GM19043 (cell line): ENCODE measurements around the gene ZFP36L2.

Source experiments
- ATAC-seq: cut with Tn5 transposase; IDR thresholded peaks from one replicate; pipeline ENCODE4 v1.9.1; 2021; ENCODE audit warnings: low read depth; ENCODE audit not compliant: unreplicated experiment

ZFP36L2 gene

GRCh38 chr2:43224131-43224570, 2.3 kb downstream of the ZFP36L2 start:
- no peak for ATAC-seq

GRCh38 chr2:43223521-43224001, 2.8 kb downstream of the ZFP36L2 start:
- no peak for ATAC-seq

GRCh38 chr2:43222475-43223309, 3.7 kb downstream of the ZFP36L2 start:
- ATAC-seq, result no peak

- no peak for ATAC-seq
Measured at GRCh38 chr2:43221763-43222474, 4.5 kb downstream of the ZFP36L2 start.

- ATAC-seq, result no peak
Measured at GRCh38 chr2:43221124-43221762, 5.2 kb downstream of the ZFP36L2 start.

- no peak for ATAC-seq
Measured at GRCh38 chr2:43220760-43221123, 5.7 kb downstream of the ZFP36L2 start.

GRCh38 chr2:43220229-43220751, 6.1 kb downstream of the ZFP36L2 start:
- ATAC-seq, result no peak

- peak; percentile 56 for ATAC-seq
Measured at GRCh38 chr2:43219383-43220228, 6.8 kb downstream of the ZFP36L2 start.

GRCh38 chr2:43218702-43219382, 7.6 kb downstream of the ZFP36L2 start:
- no peak for ATAC-seq

- ATAC-seq, result no peak
Measured at GRCh38 chr2:43218155-43218701, 8.2 kb downstream of the ZFP36L2 start.

- ATAC-seq, result no peak
Measured at GRCh38 chr2:43217228-43218154, 8.9 kb downstream of the ZFP36L2 start.

GRCh38 chr2:43216629-43217028, 9.8 kb downstream of the ZFP36L2 start:
- ATAC-seq, result no peak

- no peak for ATAC-seq
Measured at GRCh38 chr2:43215673-43216255, 10.6 kb downstream of the ZFP36L2 start.

GRCh38 chr2:43214253-43214652, 12.2 kb downstream of the ZFP36L2 start:
- ATAC-seq, result no peak

GRCh38 chr2:43212931-43213330, 13.5 kb downstream of the ZFP36L2 start:
- no peak for ATAC-seq

GRCh38 chr2:43212216-43212835, 14.1 kb downstream of the ZFP36L2 start:
- no peak for ATAC-seq
